ENCODE measurements around the gene PRUNE2. TPM values are rescaled to one million over a fixed set of nuclear protein-coding genes. Genes with fewer than 3 reads are reported as not detected.

Gene PRUNE2
- total RNA-seq, 1 donor from 2014 or later, result 8.7 TPM

DNA sequence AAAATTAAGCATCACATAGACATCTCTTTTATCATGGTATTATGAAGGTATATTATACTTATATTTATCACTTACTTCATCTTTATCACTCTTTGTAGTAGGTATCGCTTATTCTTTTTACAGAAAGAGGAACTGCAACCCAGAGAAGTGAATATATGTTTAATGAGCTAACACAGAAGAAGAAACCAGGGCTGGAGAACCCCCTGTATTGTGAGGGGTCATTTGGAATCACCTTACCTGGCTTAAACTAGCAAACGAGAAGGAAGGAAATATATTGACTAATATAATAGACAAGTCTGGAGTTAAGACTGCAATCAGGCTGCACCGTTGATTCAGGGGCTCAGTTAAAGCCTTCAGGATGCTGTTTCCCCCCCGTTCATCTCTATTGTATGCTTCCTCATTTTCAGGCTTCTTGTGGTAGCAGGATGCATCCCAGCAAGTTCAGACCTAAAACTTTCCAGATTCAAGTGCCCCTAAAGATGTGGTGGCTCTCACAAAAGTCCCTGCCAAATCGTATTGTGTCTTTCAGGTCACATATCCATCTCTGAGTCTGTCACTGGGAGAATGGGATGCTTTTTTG lies 300.5 kb downstream of the PRUNE2 start:
- Mint-ChIP-seq H3K4me3 (ENCODE audit: unreplicated experiment) (no peak overlapping the region), H3K27me3 (ENCODE audit: low read depth, unreplicated experiment) (peaks cover 15% of the 10 kb centered on the region), H3K36me3 (ENCODE audit: low read depth, unreplicated experiment) (peaks cover 2% of the 10 kb centered on the region), H3K9me3 (ENCODE audit: unreplicated experiment) (peaks cover 5% of the 10 kb centered on the region), H3K27ac (ENCODE audit: unreplicated experiment) (no peak overlapping the region), H3K4me1 (ENCODE audit: low read depth, unreplicated experiment) (peaks cover 9% of the 10 kb centered on the region)
- H3K79me2 ChIP-seq (ENCODE audit: insufficient read depth, low read length), result no peaks in the 10 kb centered on the region
- H3K27ac ChIP-seq (ENCODE audit: low read depth, low read length), result no peak overlapping the region
- H2AFZ ChIP-seq (ENCODE audit: low read depth, low read length), result no peak overlapping the region
- no peak overlapping the region for H3K4me3 ChIP-seq (ENCODE audit: insufficient read depth, low read depth, low read length)
- TF ChIP-seq, protein P1, sequence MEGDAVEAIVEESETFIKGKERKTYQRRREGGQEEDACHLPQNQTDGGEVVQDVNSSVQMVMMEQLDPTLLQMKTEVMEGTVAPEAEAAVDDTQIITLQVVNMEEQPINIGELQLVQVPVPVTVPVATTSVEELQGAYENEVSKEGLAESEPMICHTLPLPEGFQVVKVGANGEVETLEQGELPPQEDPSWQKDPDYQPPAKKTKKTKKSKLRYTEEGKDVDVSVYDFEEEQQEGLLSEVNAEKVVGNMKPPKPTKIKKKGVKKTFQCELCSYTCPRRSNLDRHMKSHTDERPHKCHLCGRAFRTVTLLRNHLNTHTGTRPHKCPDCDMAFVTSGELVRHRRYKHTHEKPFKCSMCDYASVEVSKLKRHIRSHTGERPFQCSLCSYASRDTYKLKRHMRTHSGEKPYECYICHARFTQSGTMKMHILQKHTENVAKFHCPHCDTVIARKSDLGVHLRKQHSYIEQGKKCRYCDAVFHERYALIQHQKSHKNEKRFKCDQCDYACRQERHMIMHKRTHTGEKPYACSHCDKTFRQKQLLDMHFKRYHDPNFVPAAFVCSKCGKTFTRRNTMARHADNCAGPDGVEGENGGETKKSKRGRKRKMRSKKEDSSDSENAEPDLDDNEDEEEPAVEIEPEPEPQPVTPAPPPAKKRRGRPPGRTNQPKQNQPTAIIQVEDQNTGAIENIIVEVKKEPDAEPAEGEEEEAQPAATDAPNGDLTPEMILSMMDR (IDR thresholded peaks at IDR 0.05; ENCODE audit: insufficient read depth, low read depth, low read length), result no peak
- TF ChIP-seq EZH2 (IDR thresholded peaks at IDR 0.05; ENCODE audit: insufficient read depth, low read length), result no peak
- H3K4me1 ChIP-seq (ENCODE audit: insufficient read depth, low read length), result no peaks in the 10 kb centered on the region
- no peaks in the 10 kb centered on the region for H4K20me1 ChIP-seq (ENCODE audit: insufficient read depth, low read length)
- no peak overlapping the region for H3K4me2 ChIP-seq (ENCODE audit: low read length)
- peaks cover 2% of the 10 kb centered on the region for H3K27me3 ChIP-seq (ENCODE audit: insufficient read depth, low read length)
- DNase-seq (ENCODE audit: low read depth) (no peak), FAIRE-seq (no peak)
- H3K36me3 ChIP-seq (ENCODE audit: insufficient read depth, low read length), result peaks cover 2% of the 10 kb centered on the region
- no peak overlapping the region for H3K9ac ChIP-seq (ENCODE audit: low read length)
- H3K9me3 ChIP-seq (ENCODE audit: insufficient read depth, low read depth, low read length), result no peaks in the 10 kb centered on the region

DNA sequence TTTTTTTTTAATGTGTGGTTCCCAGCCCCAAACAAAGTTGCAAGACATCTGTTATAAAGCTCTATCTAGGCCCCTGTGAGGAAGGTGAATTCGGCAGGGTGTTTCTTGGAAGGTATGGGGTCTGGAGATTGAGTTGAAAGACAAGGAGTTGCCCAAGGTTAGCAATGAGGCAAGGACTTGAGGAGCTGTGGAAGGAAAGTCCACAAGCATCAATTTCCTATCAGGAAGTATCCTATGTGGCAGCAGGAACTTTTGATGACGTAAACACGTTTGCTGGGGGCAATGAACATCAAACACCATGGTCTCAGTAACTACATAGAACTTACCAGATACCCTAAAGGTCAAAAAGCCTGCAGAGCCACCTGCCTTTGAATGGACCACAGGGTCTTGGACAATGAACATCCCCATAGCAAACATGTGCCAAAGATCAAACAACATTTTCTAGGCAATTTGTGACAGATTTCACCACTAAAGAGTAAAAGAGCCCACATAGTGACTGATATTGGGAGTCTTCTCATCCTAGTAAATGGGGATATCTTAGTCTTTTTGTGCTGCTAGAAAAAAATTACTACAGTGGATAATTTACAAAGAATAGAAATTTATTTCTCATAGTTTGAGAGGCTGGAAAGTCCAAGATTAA lies 301.9 kb downstream of the PRUNE2 start:
- Histone ChIP-seq H3K27ac (ENCODE audit: low read depth, low read length) (no peak overlapping the region), H3K9ac (ENCODE audit: low read length) (no peak overlapping the region), H3K36me3 (ENCODE audit: insufficient read depth, low read length) (peaks cover 2% of the 10 kb centered on the region), H2AFZ (ENCODE audit: low read depth, low read length) (no peak overlapping the region), H3K79me2 (ENCODE audit: insufficient read depth, low read length) (no peaks in the 10 kb centered on the region), H3K4me2 (ENCODE audit: low read length) (no peak overlapping the region), H3K4me3 (ENCODE audit: insufficient read depth, low read depth, low read length) (no peak overlapping the region), H3K4me1 (ENCODE audit: insufficient read depth, low read length) (no peaks in the 10 kb centered on the region), H3K27me3 (ENCODE audit: insufficient read depth, low read length) (peaks cover under 1% of the 10 kb centered on the region), H4K20me1 (ENCODE audit: insufficient read depth, low read length) (no peaks in the 10 kb centered on the region), H3K9me3 (ENCODE audit: insufficient read depth, low read depth, low read length) (no peaks in the 10 kb centered on the region)
- Mint-ChIP-seq H3K4me1 (ENCODE audit: low read depth, unreplicated experiment) (peaks cover 5% of the 10 kb centered on the region), H3K4me3 (ENCODE audit: unreplicated experiment) (no peak overlapping the region), H3K9me3 (ENCODE audit: unreplicated experiment) (peaks cover 5% of the 10 kb centered on the region), H3K27ac (ENCODE audit: unreplicated experiment) (no peak overlapping the region), H3K27me3 (ENCODE audit: low read depth, unreplicated experiment) (peaks cover 13% of the 10 kb centered on the region), H3K36me3 (ENCODE audit: low read depth, unreplicated experiment) (peaks cover 2% of the 10 kb centered on the region)
- no peak for TF ChIP-seq EZH2 (IDR thresholded peaks at IDR 0.05; ENCODE audit: insufficient read depth, low read length)
- TF ChIP-seq, protein P1 (IDR thresholded peaks at IDR 0.05; ENCODE audit: insufficient read depth, low read depth, low read length), result no peak
- DNase-seq (ENCODE audit: low read depth) (no peak), FAIRE-seq (no peak)

DNA sequence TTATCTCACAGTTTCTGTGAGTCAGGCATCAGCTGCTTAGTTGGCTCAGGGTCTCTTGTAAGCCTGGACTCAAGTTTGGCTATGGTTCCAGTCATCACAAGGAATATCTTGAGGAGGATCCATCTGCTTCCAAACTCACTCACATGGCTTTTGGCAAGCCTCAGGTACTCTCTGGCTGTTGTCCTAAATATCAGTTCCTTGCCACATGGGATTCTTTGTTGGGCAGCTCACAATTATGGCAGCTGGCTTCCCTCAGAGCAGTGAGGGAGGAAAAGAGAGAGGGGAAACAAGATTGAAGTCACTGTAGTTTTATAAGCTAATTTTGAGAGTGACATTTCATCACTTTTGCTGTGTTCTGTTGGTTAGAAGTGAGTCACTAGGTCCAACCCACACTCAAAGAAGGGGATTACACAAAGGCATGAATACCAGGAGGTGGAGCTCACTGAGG lies 302.4 kb downstream of the PRUNE2 start:
- Histone ChIP-seq H3K36me3 (ENCODE audit: insufficient read depth, low read length) (peaks cover 2% of the 10 kb centered on the region), H3K79me2 (ENCODE audit: insufficient read depth, low read length) (no peaks in the 10 kb centered on the region), H4K20me1 (ENCODE audit: insufficient read depth, low read length) (no peaks in the 10 kb centered on the region), H3K4me3 (ENCODE audit: insufficient read depth, low read depth, low read length) (no peak overlapping the region), H3K4me1 (ENCODE audit: insufficient read depth, low read length) (no peaks in the 10 kb centered on the region), H3K9ac (ENCODE audit: low read length) (no peak overlapping the region), H3K27me3 (ENCODE audit: insufficient read depth, low read length) (no peaks in the 10 kb centered on the region), H3K9me3 (ENCODE audit: insufficient read depth, low read depth, low read length) (no peaks in the 10 kb centered on the region), H2AFZ (ENCODE audit: low read depth, low read length) (no peak overlapping the region), H3K4me2 (ENCODE audit: low read length) (no peak overlapping the region), H3K27ac (ENCODE audit: low read depth, low read length) (no peak overlapping the region)
- FAIRE-seq (peak; percentile 13), DNase-seq (ENCODE audit: low read depth) (peak; percentile 74)
- no peak overlapping the region for H3K4me3 Mint-ChIP-seq (ENCODE audit: unreplicated experiment)
- peaks cover 2% of the 10 kb centered on the region for H3K36me3 Mint-ChIP-seq (ENCODE audit: low read depth, unreplicated experiment)
- TF ChIP-seq EZH2 (IDR thresholded peaks at IDR 0.05; ENCODE audit: insufficient read depth, low read length), result no peak
- TF ChIP-seq, protein P1 (IDR thresholded peaks at IDR 0.05; ENCODE audit: insufficient read depth, low read depth, low read length), result no peak
- H3K4me1 Mint-ChIP-seq (ENCODE audit: low read depth, unreplicated experiment), result peaks cover 5% of the 10 kb centered on the region
- peaks cover 11% of the 10 kb centered on the region for H3K27me3 Mint-ChIP-seq (ENCODE audit: low read depth, unreplicated experiment)
- H3K9me3 Mint-ChIP-seq (ENCODE audit: unreplicated experiment), result peaks cover 5% of the 10 kb centered on the region
- H3K27ac Mint-ChIP-seq (ENCODE audit: unreplicated experiment), result peak overlapping the region; percentile 47
